Kidney epithelial cell (primary cell): ENCODE measurements around the gene PACS1. TPM values are rescaled to one million over a fixed set of nuclear protein-coding genes. Genes with fewer than 3 reads are reported as not detected.

Source experiments
- DNase-seq: peaks from one replicate; pipeline ENCODE4 v3.0.0-alpha.2; 2010; ENCODE audit warnings: low read depth
- H3K27me3 ChIP-seq: 2 replicates; pipeline ENCODE4 v1.6.0; 2011; ENCODE audit warnings: low read length; ENCODE audit not compliant: control insufficient read depth, insufficient read depth
- H3K36me3 ChIP-seq: 2 replicates; pipeline ENCODE4 v1.5.1; 2011; ENCODE audit warnings: low read length; ENCODE audit not compliant: control insufficient read depth, insufficient read depth
- H3K4me3 ChIP-seq: 2 replicates; pipeline ENCODE4 v1.5.1; 2011; ENCODE audit warnings: low read depth, mild to moderate bottlenecking, control low read depth, low read length
- total RNA-seq: library from RNA; depleted of rRNA; stranded (reverse); fragments of >200 nt; gene quantifications from 2 replicates; pipeline ENCODE4 v1.2.3, GENCODE V29; 2015
- TF ChIP-seq, protein P1 (sequence below): IDR thresholded peaks from 2 replicates; pipeline ENCODE4 v1.5.1; 2011; ENCODE audit warnings: mild to moderate bottlenecking, moderate library complexity, low read length, control low read depth, inconsistent platforms; ENCODE audit not compliant: insufficient read depth, poor library complexity, severe bottlenecking

The PACS1 gene
- total RNA-seq, 1 donor from 2014 or later, result 29.4 TPM

DNA sequence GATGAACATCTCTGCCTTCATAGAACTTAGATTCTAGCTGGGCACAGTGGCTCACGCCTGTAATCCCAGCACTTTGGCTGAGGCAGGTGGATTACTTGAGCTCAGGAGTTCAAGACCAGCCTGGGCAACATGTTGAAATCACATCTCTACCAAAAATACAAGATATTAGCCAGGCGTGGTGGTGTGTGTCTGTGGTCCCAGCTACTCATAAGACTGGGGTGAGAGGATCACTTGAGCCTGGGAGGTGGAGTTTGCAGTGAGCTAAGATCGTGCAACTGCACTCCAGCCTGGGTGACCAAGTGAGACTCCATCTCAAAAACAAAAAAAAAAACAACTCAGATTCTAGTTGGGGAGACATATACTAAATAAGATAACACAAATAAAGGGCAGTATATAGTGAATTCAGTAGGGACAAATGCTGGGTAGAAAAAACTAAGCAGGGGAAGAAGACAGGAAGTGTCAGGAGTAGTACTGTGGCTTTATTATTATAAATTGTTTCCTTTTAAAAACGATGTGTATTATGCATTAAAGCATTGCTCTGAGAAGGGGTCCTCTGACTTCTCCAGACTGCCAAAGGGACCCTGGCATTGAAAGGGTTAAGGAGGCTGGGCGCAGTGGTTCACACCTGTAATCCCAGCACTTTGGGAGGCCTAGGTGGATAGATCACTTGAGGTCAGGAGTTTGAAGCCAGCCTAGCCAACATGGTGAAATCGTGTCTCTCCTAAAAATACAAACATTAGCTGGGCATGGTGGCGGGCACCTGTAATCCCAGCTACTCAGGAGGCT lies 46.7 kb downstream of the PACS1 start:
- Histone ChIP-seq H3K4me3 (no peak overlapping the region), H3K27me3 (no peaks in the 10 kb centered on the region), H3K36me3 (no peaks in the 10 kb centered on the region)
- no peak for DNase-seq
- TF ChIP-seq, protein P1, sequence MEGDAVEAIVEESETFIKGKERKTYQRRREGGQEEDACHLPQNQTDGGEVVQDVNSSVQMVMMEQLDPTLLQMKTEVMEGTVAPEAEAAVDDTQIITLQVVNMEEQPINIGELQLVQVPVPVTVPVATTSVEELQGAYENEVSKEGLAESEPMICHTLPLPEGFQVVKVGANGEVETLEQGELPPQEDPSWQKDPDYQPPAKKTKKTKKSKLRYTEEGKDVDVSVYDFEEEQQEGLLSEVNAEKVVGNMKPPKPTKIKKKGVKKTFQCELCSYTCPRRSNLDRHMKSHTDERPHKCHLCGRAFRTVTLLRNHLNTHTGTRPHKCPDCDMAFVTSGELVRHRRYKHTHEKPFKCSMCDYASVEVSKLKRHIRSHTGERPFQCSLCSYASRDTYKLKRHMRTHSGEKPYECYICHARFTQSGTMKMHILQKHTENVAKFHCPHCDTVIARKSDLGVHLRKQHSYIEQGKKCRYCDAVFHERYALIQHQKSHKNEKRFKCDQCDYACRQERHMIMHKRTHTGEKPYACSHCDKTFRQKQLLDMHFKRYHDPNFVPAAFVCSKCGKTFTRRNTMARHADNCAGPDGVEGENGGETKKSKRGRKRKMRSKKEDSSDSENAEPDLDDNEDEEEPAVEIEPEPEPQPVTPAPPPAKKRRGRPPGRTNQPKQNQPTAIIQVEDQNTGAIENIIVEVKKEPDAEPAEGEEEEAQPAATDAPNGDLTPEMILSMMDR, result no peak

DNA sequence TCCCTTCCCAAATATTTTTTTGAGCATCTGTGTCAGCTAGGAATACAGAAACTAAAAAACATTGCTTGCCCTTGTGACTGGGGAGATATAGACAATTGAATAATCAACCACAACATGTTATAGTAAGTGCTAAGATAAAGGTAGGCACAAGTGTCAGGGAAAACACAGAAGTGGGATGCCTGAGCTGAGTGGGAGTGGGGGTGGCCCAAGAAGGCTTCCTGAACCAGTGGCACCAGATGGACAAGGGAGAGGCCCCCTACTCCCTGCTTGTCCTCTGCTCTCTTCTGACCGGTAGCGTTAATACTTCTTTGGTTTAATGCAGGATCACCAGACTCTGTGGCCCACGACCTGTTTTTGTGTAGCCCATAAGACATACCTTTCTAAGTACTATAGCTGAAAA lies 48.8 kb downstream of the PACS1 start:
- no peaks in the 10 kb centered on the region for H3K36me3 ChIP-seq
- no peaks in the 10 kb centered on the region for H3K27me3 ChIP-seq
- H3K4me3 ChIP-seq, result no peak overlapping the region
- TF ChIP-seq, protein P1, result no peak
- no peak for DNase-seq

DNA sequence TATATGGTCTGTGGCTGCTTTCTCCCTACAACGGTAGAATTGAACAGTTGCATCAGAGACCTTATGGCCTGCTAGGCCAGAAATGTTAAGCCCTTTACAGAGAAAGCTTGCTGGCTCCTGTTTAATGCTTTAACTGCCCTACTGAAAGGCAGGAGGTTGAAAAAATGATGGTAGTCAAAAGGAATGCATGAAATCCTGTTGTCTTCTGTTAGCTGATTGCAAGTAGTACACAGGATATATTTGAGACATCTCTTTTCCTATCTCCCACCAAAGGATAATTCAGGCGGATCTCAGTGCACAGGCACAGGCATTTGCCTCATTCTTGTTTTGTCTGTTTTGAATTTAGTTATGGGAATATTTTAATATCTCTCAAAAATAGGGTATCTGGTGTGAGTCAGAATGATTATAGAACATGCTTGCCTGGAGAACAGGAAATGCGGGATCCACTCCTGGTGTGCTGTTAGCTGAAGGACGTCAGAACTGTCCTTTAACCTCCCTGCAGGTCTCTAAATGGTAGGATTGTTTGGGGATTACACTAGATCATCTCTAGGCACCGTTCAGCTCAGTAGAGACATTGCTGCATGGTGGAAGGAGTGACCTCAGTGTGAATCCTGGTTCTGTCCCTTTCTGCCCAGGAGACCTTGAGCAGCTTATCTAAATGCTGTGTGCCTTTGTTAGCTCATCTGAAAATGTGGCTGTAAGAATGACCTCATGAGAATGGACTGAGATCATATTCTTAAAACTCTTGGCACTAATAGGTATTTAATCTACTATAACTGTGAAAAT lies 49.5 kb downstream of the PACS1 start:
- DNase-seq, result no peak
- Histone ChIP-seq H3K27me3 (no peaks in the 10 kb centered on the region), H3K36me3 (no peaks in the 10 kb centered on the region), H3K4me3 (no peak overlapping the region)
- TF ChIP-seq, protein P1, result no peak

DNA sequence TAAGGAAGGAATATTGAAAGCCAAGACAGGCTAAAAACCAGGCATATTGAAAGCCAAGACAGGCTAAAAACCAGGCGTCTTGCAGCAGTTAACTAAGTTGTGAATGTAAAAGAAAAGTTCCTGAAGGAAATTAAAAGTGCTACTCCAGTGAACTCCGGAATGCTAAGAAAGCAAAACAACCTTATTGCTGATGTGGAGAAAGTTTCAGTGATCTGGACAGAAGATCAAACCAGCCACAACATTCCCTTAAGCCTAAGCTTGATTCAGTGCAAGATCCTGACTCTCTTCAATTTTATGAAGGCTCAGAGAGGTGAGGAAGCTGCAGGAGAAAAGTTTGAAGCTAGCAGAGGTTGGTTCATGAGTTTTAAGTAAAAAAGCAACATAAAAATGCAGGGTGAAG lies 51.4 kb downstream of the PACS1 start:
- no peaks in the 10 kb centered on the region for H3K36me3 ChIP-seq
- TF ChIP-seq, protein P1, result no peak
- DNase-seq, result no peak
- no peaks in the 10 kb centered on the region for H3K27me3 ChIP-seq
- no peak overlapping the region for H3K4me3 ChIP-seq

DNA sequence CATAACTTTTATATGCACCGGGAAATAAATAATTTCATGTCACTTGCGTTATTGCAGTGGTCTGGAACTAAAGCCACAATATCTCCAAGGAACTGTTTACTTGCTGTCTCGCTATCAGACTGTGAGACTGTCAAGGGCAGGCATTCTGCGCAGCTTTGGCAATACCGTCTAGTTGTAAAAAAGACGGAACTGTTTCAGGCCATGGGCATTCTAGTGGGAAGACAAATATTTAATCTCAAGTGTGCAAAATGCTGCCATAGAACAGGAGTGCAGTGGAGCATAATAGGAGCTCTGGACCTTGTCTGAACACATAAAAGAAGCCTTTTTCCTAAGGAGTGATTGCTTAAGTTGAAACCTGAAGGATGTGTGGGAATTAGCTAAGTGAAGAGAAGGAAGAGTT lies 53.8 kb downstream of the PACS1 start:
- DNase-seq, result no peak
- Histone ChIP-seq H3K4me3 (no peak overlapping the region), H3K27me3 (no peaks in the 10 kb centered on the region), H3K36me3 (no peaks in the 10 kb centered on the region)
- TF ChIP-seq, protein P1, result no peak
